ENCODE results near the gene TBC1D5. TPM values are rescaled to one million over a fixed set of nuclear protein-coding genes. Genes with fewer than 3 reads are reported as not detected.
A peak's percentile ranks its signal among the peaks of the same experiment; 100 is the strongest.

Gene TBC1D5
- total and polyA plus RNA-seq, 10 donors: 6.4 to 140 (median 97.1) TPM

DNA sequence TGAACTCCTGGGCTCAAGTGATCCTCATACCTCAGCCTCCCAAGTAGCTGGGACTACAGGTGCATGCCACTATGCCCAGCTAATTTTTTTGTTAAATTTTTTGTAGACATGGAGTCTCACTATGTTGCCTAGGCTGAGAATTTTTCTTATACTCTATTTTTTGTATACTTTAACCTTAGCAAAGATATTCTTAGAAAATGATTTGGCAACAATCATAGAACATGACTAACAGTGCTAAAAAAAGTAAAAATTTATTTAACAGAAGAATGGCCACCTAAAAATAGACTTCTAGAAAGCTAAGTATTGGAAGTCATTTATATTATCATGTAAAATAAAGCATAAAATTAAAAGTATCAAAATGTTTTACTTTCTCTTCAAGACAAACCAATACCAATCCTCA lies 535.4 kb downstream of the TBC1D5 start:
- Histone ChIP-seq H3K27me3 (replicated peaks in 1 of 7) (no peaks in the 10 kb centered on the region), H3K4me3 (no peak overlapping the region), H3K27ac (no peak overlapping the region), H3K36me3 (peaks cover 2 to 80% (median 22%) of the 10 kb centered on the region in 6 donors), H3K9me3 (peaks cover 4 to 23% (median 17%) of the 10 kb centered on the region in 8 donors), H3K4me1 (no peaks in the 10 kb centered on the region)
- intact Hi-C loops (cut with DNase I; ENCODE audit: low total_unique reads): no loop called here
- TF ChIP-seq, protein P1, sequence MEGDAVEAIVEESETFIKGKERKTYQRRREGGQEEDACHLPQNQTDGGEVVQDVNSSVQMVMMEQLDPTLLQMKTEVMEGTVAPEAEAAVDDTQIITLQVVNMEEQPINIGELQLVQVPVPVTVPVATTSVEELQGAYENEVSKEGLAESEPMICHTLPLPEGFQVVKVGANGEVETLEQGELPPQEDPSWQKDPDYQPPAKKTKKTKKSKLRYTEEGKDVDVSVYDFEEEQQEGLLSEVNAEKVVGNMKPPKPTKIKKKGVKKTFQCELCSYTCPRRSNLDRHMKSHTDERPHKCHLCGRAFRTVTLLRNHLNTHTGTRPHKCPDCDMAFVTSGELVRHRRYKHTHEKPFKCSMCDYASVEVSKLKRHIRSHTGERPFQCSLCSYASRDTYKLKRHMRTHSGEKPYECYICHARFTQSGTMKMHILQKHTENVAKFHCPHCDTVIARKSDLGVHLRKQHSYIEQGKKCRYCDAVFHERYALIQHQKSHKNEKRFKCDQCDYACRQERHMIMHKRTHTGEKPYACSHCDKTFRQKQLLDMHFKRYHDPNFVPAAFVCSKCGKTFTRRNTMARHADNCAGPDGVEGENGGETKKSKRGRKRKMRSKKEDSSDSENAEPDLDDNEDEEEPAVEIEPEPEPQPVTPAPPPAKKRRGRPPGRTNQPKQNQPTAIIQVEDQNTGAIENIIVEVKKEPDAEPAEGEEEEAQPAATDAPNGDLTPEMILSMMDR (IDR thresholded peaks at IDR 0.05 in 8 of 11, conservative IDR thresholded peaks at IDR 0.05 in 3 of 11): no peak
- TF ChIP-seq POLR2A (IDR thresholded peaks at IDR 0.05) (no peak), POLR2AphosphoS5 (IDR thresholded peaks at IDR 0.05) (no peak)
- DNase-seq: no peak

DNA sequence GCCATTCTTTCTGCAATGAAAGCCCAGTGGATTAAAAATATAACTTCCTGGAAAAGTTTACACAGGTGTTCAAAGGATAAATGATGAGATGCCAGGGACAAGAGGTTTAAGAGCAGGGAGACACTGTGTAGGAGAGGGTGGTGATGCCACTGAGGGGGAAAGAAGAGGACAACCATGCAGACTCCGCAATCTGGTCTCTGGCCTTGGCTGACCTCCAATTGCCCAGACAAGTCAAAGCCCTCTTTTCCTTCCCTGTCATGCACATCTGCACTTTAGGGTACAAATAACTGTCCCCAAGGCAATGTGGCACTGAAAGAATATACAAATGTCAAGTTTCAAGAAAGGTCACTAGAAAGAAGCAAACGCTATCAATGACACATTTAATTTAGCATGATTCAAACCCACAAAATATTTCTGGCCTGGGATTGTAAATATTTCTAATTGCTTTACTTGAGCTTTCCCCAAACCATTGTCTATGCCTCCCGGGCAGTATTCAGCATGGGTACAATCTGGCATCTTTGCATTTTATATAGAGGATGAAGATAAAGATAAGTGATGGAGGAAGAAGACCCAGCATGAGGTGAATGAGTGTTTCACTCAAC lies 538.3 kb downstream of the TBC1D5 start:
- TF ChIP-seq, protein P1 (IDR thresholded peaks at IDR 0.05 in 8 of 11, conservative IDR thresholded peaks at IDR 0.05 in 3 of 11): no peak
- TF ChIP-seq POLR2A (IDR thresholded peaks at IDR 0.05) (no peak), POLR2AphosphoS5 (IDR thresholded peaks at IDR 0.05) (no peak)
- Histone ChIP-seq H3K9me3 (peaks cover 4 to 28% (median 23%) of the 10 kb centered on the region in 8 donors), H3K4me3 (no peak overlapping the region), H3K36me3 (peaks cover 2 to 80% (median 20%) of the 10 kb centered on the region in 6 donors), H3K27me3 (replicated peaks in 1 of 7) (no peaks in the 10 kb centered on the region), H3K4me1 (no peaks in the 10 kb centered on the region), H3K27ac (no peak overlapping the region)
- intact Hi-C loops (cut with DNase I; ENCODE audit: low total_unique reads): no loop called here
- 77 to 93% (median 88%) methylated on average over 3 of the region's 3 CpGs for WGBS, 5 donors
- DNase-seq: no peak

DNA sequence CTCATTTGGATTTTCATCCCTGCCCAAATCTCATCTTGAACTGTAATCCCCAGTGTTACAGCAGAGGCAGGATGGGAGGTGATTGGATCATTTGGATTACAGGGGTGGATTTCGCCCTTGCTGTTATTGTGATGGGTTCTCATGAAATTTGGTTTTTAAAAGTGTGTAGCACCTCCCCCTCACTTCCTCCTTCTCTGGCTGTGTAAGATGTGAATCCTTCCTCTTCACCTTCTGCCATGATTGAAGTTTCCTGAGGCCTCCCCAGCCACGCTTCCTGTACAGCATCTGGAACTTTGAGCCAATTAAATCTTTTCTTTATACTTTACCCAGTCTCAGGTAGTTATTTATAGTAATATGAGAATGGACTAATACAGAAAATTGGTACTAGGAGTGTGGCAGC lies 540.9 kb downstream of the TBC1D5 start:
- peaks cover 0 to 4% (median under 1%) of the 10 kb centered on the region in 6 donors for H3K4me1 ChIP-seq
- H3K27ac ChIP-seq: no peak overlapping the region
- peaks cover 2 to 72% (median 20%) of the 10 kb centered on the region in 6 donors for H3K36me3 ChIP-seq
- TF ChIP-seq, protein P1 (IDR thresholded peaks at IDR 0.05 in 8 of 11, conservative IDR thresholded peaks at IDR 0.05 in 3 of 11): no peak
- no peak for DNase-seq
- WGBS, 5 donors: 85 to 92% (median 89%) methylated on average over 2 of the region's 2 CpGs
- intact Hi-C loops (cut with DNase I; ENCODE audit: low total_unique reads): no loop called here
- H3K9me3 ChIP-seq: peaks cover 4 to 28% (median 23%) of the 10 kb centered on the region in 8 donors
- no peak overlapping the region for H3K4me3 ChIP-seq
- no peaks in the 10 kb centered on the region for H3K27me3 ChIP-seq (replicated peaks in 1 of 7)

DNA sequence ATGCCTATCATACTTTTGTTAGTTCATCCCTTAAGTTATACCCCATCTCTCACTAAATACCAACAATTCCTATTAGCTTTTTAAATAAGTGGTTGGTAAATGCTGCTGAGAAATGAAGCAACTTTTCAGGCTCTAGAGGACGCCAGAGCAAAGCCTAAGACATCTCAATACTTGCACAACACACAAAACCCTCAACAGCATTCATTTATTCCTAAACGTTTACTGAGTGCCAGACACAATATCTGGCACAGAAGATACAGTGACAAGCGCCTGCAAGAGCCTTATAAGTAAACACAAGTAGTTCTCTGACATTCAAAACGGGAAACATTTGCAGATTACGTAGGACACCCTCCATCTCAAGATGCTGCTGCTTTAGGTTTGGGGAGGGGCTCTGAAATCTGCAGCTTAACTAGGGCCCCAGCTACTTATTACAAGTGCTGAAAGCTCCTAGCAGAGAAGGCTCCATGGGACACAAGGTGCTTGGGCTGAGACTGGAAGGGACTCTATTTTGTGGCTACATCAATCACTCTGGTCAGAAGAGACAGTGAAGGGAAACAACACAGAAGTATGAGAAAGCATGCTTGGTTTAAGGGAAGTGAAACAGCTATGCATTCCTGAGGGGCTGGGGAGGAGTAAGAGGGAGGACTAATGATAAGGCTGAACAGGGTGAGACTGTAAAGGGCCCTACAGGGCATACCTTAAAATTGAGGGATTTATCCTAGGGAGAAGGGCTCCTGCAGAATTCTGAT lies 546.4 kb downstream of the TBC1D5 start:
- no peak for DNase-seq
- intact Hi-C loops (cut with DNase I; ENCODE audit: low total_unique reads): no loop called here
- no peak overlapping the region for H3K4me3 ChIP-seq
- WGBS, 5 donors: 38 to 60% (median 53%) methylated on average over 5 of the region's 5 CpGs
- H3K27me3 ChIP-seq (replicated peaks in 1 of 7): no peaks in the 10 kb centered on the region
- no peaks in the 10 kb centered on the region for H3K9me3 ChIP-seq
- peak overlapping the region in 5 of 8 donors; percentile 25 to 51 (median 32) for H3K27ac ChIP-seq
- H3K36me3 ChIP-seq: peaks cover 0 to 23% (median 0%) of the 10 kb centered on the region in 6 donors
- TF ChIP-seq, protein P1 (IDR thresholded peaks at IDR 0.05 in 8 of 11, conservative IDR thresholded peaks at IDR 0.05 in 3 of 11): no peak
- peak in 1 of 3 donors; percentile 9 for TF ChIP-seq POLR2AphosphoS5 (IDR thresholded peaks at IDR 0.05)
- no peak for TF ChIP-seq POLR2A (IDR thresholded peaks at IDR 0.05)
- peaks cover 14 to 57% (median 25%) of the 10 kb centered on the region in 6 donors for H3K4me1 ChIP-seq
